Caki2 (cell line): ENCODE measurements around the gene AGAP1. TPM values are rescaled to one million over a fixed set of nuclear protein-coding genes. Genes with fewer than 3 reads are reported as not detected.

Source experiments
- DNase-seq: peaks from one replicate; pipeline ENCODE4 v3.0.0-alpha.2; 2015; ENCODE audit warnings: low read depth
- in situ Hi-C: cut with HindIII; loops from 2 replicates; pipeline ENCODE4 v1.10.0; 2016; ENCODE audit warnings: low sequenced_read_pairs, low pct_unique_long_range_greater_than_20kb, mixed read lengths
- total RNA-seq: library from RNA; depleted of rRNA; stranded (reverse); fragments of >200 nt; shearing (Covaris generic); gene quantifications from 2 replicates; pipeline ENCODE4 v1.2.3, GENCODE V29; 2014; ENCODE audit warnings: low replicate concordance

AGAP1 gene
- total RNA-seq, 1 experiment from 2014 or later, result 5.3 TPM

DNA sequence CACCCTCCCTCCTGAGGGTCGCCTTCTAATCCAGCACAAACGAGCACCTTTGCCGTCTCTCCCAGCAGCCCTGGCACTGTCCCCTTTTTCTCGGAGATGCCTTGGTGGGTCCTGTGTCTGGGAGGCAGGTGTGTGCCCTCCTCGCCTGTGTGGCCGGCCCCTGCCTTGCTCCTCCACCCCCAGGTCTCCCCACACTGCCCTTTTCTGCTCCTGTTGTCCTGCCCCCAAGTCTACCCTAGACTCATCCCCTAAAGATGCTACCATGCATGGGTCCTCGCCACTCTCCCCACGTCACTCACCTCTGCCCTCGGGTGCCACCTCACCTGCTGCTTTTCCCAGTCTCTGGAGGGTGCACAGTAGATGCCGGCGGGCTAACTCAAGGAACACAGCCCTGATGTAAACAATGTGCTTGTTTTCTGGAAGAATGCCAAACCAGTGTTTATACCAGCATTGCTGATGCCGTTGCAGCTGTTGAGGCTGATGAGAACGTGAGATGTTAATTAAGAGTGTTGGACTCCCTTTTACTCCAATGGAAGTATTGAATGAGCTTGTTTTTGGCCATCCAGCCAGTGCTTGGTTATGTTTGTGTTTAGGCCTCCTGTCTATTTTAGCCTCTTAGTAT lies 223.1 kb downstream of the AGAP1 start:
- in situ Hi-C loops, result no loop called here
- no peak for DNase-seq

GRCh38 chr2:235719146-235719942 lies 225.5 kb downstream of the AGAP1 start:
- DNase-seq, result no peak
- in situ Hi-C loops, result no loop called here

DNA sequence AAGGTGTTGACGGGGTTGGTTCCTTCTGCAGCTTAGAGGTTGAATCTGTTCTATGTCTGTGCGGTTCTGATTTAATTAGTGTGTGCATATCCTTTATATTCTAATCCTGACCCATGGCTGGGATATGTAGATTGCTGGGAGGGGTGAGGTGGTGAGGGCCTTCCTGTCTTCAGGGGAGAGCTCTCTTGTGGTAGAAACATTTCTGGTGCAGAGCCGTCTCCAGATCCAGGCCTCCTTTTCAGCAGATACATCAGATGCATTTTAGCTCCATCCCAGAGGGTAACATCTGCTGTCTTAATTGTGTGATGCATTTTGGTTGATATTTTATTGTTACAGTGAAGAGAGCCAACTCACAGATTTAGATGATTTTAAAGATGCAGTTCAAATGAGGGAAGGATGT lies 227.8 kb downstream of the AGAP1 start:
- no peak for DNase-seq
- in situ Hi-C loops, result no loop called here

DNA sequence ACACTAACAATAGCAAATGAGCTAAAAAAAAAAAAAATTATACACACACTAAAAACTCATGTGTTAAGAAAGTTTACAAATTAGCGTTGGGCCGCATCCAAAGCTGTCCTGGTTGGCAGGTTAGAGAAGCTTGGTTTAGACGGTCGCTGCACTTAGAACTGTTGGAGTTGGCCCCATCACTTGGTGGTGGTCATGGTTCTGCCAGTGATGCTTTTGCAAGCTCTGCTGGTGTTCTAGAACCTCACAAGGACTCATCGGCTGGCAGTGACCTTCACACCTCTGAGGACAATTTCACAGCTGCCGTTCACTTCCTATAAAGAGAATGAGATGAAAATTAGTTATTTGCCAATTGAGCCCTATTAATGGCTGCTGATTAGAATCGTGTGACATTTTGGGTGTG lies 229.0 kb downstream of the AGAP1 start:
- in situ Hi-C loops, result no loop called here
- no peak for DNase-seq

- DNase-seq, result no peak
- in situ Hi-C loops, result no loop called here
Measured at GRCh38 chr2:235723371-235723770, 229.5 kb downstream of the AGAP1 start.

GRCh38 chr2:235723811-235724465 lies 230.1 kb downstream of the AGAP1 start:
- in situ Hi-C loops, result no loop called here
- no peak for DNase-seq

DNA sequence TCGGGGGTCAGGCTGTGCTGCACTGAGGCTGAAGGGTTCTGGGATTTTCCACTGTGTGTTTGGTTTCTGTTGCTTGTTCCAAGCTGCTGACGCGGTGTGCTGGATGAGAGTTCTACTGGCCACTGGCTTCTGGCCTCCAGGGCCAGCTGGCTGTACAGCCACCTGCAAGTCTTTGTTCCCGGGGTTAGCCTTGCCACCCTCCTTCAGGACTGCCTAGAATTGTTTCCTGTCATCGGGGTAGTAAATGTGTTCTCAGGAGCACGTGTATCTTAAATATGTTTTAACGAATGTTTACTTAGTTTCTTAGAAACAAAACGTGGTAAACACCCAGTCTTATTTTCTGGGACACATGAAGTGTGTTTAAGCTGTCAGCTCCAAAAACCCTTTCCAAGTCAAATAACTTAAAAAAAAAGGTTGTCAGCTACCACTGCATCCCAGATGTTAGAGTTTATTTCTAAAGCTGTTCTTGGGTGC lies 231.2 kb downstream of the AGAP1 start:
- DNase-seq, result no peak
- in situ Hi-C loops, result no loop called here

DNA sequence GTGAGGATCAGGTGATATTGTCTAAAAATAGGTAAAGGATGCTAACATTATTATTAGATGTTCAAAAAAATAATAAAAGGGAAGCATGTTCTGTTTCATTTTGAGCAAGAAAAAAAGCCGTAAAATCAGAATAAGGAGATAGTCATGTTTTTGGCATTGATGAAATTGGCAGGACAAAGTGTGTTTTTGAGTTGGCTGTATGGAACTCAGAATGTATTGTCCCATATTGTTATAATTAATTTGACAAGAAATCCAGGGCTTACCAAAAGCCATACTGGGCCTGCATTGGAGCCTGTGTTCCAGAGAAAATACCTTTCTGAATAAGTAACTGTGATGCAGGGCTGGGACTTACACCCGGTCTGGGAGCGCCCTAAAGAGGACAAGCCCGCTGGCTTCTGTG lies 232.0 kb downstream of the AGAP1 start:
- in situ Hi-C loops, result no loop called here
- DNase-seq, result no peak

DNA sequence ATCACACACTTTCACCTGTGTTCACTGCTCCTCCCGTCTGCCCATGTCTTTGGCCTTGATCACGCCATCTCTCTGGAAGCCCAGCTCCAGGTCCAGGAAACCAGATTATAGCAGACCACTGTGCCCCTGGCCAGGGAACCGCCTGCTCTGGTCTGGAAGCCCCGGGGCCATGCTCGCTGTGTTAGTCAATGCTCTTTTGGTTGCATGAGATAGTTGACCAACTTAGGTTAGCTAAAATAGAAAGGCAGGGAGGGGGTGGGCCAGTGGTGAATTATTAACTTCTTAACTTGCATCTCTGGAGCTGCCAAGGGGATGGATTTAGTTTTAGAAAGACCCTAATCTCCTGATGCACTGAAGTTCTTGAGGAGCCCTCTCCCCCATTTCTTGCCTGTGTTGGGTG lies 232.7 kb downstream of the AGAP1 start:
- no peak for DNase-seq
- in situ Hi-C loops, result no loop called here

DNA sequence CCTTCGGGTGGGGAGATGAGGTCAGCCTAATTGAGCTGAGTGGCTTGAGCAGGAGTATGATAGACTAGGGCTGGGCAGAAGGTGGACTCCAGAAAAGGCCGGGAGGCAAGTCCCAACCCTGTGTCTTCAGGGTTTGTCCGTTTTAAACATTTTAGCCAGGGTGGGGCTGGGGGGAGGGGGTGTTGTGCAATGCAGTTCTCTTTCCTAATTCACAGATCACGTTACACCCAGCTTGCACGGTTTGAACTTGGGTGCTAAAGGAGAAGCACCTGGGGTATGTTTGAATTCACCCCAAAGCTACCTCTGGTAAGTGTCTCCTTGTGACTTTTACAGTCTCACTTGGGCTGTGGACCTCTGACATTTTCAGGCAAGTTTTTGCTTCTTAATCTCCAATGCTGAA lies 233.3 kb downstream of the AGAP1 start:
- no peak for DNase-seq
- in situ Hi-C loops, result no loop called here

- in situ Hi-C loops, result no loop called here
- no peak for DNase-seq
Measured at GRCh38 chr2:235727891-235728799, 234.3 kb downstream of the AGAP1 start.

- DNase-seq, result no peak
- in situ Hi-C loops, result no loop called here
Measured at GRCh38 chr2:235728800-235729556, 235.1 kb downstream of the AGAP1 start.

GRCh38 chr2:235729557-235729947 lies 235.7 kb downstream of the AGAP1 start:
- DNase-seq, result no peak
- in situ Hi-C loops, result no loop called here

GRCh38 chr2:235730115-235730514 lies 236.3 kb downstream of the AGAP1 start:
- DNase-seq, result no peak
- in situ Hi-C loops, result no loop called here

DNA sequence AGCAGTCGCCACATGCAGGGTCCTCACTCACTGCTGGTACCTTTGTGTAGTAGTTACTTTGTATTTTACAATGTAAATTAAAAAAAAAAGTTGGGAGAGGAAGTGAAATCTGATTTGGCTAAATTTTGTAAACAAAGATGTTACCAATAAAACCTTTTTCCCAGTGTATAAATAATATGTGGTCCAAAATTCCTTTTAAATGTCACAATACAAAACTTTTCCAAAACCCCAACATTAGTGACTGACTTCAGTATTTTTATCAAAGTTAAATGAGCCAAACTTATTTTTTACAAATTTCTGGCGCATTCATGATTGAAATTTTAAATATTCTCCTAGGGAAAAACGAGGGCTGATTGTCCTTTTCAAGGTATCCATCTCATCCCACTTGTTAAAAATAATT lies 239.9 kb downstream of the AGAP1 start:
- no peak for DNase-seq
- in situ Hi-C loops, result no loop called here

DNA sequence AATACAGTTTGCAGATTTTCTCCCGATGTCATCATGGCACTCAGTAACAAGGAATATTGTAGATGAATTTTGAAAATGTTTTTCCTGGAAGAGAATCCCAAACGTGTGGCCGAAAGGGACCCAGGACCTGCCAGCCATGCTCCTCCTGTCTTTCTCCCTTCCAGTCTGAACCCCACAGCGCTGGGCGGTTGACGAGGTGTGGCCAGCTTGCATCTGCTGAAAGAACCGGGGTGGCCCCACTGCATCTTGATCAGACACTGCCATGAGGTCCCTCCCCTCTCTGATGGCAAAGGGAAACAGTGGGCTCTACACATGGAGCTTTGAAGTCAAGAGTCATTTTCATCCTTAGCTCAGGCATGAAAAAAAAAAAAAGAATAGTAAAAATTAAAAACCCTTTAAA lies 240.3 kb downstream of the AGAP1 start:
- DNase-seq, result no peak
- in situ Hi-C loops, result no loop called here

GRCh38 chr2:235734688-235735231 lies 240.9 kb downstream of the AGAP1 start:
- DNase-seq, result no peak
- in situ Hi-C loops, result no loop called here

DNA sequence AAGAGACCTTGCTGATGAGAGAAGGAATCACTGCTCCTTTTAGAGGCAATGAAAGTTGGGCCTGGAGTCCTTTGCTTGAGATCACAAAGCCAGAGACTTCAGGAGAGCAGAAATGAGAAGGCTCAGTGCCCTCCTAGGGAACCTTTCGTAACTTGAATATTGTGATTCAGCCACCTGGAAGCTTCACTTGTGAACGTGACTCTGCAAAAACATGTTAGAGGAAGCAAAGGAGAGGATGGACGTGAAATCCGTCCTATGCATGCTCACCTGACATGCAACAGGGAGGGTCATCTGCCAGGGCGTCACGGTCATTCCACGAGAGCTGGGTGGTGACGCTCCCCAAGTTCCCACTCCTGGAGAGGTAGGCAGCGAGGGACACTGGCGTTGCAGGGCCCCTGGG lies 243.6 kb downstream of the AGAP1 start:
- DNase-seq, result no peak
- in situ Hi-C loops, result no loop called here
